Tibial nerve (tissue), 4 donors: ENCODE measurements around the gene PFKFB4.

ENCODE experiments used
- EP300 ChIP-seq, 2 donors: sonication (generic); formaldehyde crosslinking; IDR thresholded peaks; one replicate each; pipeline ENCODE4 v1.6.1; 2017; ENCODE audit warnings: antibody characterized with exemption in 2 of 2, mild to moderate bottlenecking in 1 of 2
- POLR2A ChIP-seq, 2 donors: fragments of 450-650 bp; IDR thresholded peaks; one replicate each; pipeline ENCODE4 v1.6.1; 2017; ENCODE audit warnings: antibody characterized with exemption in 2 of 2, mild to moderate bottlenecking in 2 of 2, moderate library complexity in 2 of 2
- TF ChIP-seq, protein P1 (sequence below), 5 experiments: fragments of 200-600 bp in 3 of 5; fragments of 450-650 bp in 2 of 5; sonication (generic) in 3 of 5; IDR thresholded peaks; one replicate each; pipeline ENCODE4 v1.5.1; 2016 to 2019; ENCODE audit warnings: antibody characterized with exemption in 5 of 5, mild to moderate bottlenecking in 3 of 5, moderate library complexity in 2 of 5

DNA sequence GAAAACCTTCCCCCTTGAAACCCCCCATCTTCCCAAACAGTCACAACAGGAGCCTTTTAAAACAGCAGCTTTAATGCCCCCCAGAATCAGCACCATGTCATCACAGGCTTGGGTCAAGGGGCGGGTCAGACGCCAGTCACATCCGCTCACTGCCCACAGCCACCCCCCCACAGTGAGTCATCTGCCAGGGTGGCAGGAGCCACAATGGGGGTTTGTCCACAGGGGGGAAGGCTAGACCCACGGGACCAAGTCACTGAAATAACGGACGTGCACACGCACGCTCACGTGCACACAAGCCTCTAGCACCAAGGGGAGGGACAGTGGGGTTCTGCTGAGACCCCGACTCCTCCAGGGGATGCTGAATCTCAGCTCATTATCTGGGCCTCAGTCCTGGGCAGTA, 7.4 kb upstream of the PFKFB4 start:
- TF ChIP-seq, protein P1, sequence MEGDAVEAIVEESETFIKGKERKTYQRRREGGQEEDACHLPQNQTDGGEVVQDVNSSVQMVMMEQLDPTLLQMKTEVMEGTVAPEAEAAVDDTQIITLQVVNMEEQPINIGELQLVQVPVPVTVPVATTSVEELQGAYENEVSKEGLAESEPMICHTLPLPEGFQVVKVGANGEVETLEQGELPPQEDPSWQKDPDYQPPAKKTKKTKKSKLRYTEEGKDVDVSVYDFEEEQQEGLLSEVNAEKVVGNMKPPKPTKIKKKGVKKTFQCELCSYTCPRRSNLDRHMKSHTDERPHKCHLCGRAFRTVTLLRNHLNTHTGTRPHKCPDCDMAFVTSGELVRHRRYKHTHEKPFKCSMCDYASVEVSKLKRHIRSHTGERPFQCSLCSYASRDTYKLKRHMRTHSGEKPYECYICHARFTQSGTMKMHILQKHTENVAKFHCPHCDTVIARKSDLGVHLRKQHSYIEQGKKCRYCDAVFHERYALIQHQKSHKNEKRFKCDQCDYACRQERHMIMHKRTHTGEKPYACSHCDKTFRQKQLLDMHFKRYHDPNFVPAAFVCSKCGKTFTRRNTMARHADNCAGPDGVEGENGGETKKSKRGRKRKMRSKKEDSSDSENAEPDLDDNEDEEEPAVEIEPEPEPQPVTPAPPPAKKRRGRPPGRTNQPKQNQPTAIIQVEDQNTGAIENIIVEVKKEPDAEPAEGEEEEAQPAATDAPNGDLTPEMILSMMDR (IDR thresholded peaks at IDR 0.05), result no peak
- TF ChIP-seq POLR2A (IDR thresholded peaks at IDR 0.05) (no peak), EP300 (IDR thresholded peaks at IDR 0.05) (peak in 1 of 2 donors; percentile 51)
